Heart left ventricle (tissue), 16 donors: ENCODE measurements around the gene GIPC1. TPM values are rescaled to one million over a fixed set of nuclear protein-coding genes. Genes with fewer than 3 reads are reported as not detected.

Source experiments
- ATAC-seq, 4 donors: fragments of 200-7000 bp; cut with Tn5 transposase; one replicate each; pipeline ENCODE4 v1.9.1; 2020 to 2022; ENCODE audit warnings: moderate library complexity in 4 of 4, mild to moderate bottlenecking in 3 of 4, moderate number of reproducible peaks in 1 of 4
- DNase-seq, 5 donors: peaks; one replicate each; pipeline ENCODE4 v3.0.0-alpha.2; 2020
- H3K27ac ChIP-seq, 12 donors: fragments of 200-600 bp; sonication (generic) in 4 of 12; one replicate each; pipeline versions ENCODE4 v1.5.0 to v1.8.0; 2016 to 2022; ENCODE audit warnings: mild to moderate bottlenecking in 2 of 12
- H3K27me3 ChIP-seq, 9 donors: fragments of 200-600 bp; sonication (generic) in 2 of 9; one replicate each; pipeline versions ENCODE4 v1.5.1 to v1.8.0; 2016 to 2022; ENCODE audit warnings: mild to moderate bottlenecking in 3 of 9
- H3K36me3 ChIP-seq, 9 donors: fragments of 200-600 bp; sonication (generic) in 2 of 9; one replicate each; pipeline versions ENCODE4 v1.5.0 to v1.8.0; 2018 to 2022; ENCODE audit warnings: mild to moderate bottlenecking in 2 of 9
- H3K4me1 ChIP-seq, 12 donors: fragments of 200-600 bp; sonication (generic) in 4 of 12; one replicate each; pipeline versions ENCODE4 v1.5.0 to v1.8.0; 2016 to 2022; ENCODE audit warnings: mild to moderate bottlenecking in 3 of 12
- H3K4me3 ChIP-seq, 12 donors: fragments of 200-600 bp; sonication (generic) in 4 of 12; one replicate each; pipeline versions ENCODE4 v1.5.0 to v1.8.0; 2017 to 2022; ENCODE audit warnings: mild to moderate bottlenecking in 9 of 12, moderate library complexity in 4 of 12
- H3K9me3 ChIP-seq, 12 donors: fragments of 200-600 bp; sonication (generic) in 4 of 12; one replicate each; pipeline versions ENCODE4 v1.5.0 to v1.8.0; 2016 to 2022; ENCODE audit warnings: mild to moderate bottlenecking in 1 of 12
- POLR2A ChIP-seq, 2 donors: fragments of 450-650 bp; IDR thresholded peaks; one replicate each; pipeline ENCODE4 v1.6.1; 2017; ENCODE audit warnings: antibody characterized with exemption in 2 of 2, mild to moderate bottlenecking in 2 of 2, moderate library complexity in 2 of 2
- WGBS, 4 donors: extraction: QIAGEN DNeasy Blood & Tissue Kit in 2 of 4; methylation state at CpG; one replicate each; pipeline versions ENCODE4 v1.1.5 to v1.1.7; 2013 to 2018; 5-methylcytosine and 5-hydroxymethylcytosine counted together
- intact Hi-C, 10 donors: fragments of 100-400 bp; cut with DNase I; formaldehyde crosslinking; loops; one replicate each; pipeline versions ENCODE4 v1.11.1 to v1.14.2; 2022
- polyA plus RNA-seq, 2 donors: library from polyadenylated mRNA; stranded (reverse); fragments of 200-250 nt; gene quantifications; one replicate each; pipeline ENCODE4 v1.2.3, GENCODE V29; 2013
- total RNA-seq, 9 donors: library from RNA; depleted of rRNA in 2 of 9; stranded (reverse); fragments of >200 nt in 2 of 9; fragmentation: NEBNext Ultra II Directional in 3 of 9; extraction: Animal tissue kit (Norgen Biotek cat#: 25700) in 3 of 9; gene quantifications; one replicate each; pipeline versions ENCODE4 v1.1.0 to v1.2.4, GENCODE V29; 2016 to 2023
- TF ChIP-seq, protein P1 (sequence below), 12 donors: fragments of 200-600 bp; sonication (generic) in 4 of 12; IDR thresholded peaks; one replicate each; pipeline versions ENCODE4 v1.5.0 to v1.8.0; 2018 to 2022; ENCODE audit warnings: antibody characterized with exemption in 12 of 12, mild to moderate bottlenecking in 5 of 12
- donor health status: ischemic (EF 13 %, LVEDD 7.1; RV severe dilation, severe dysfunction).
- donor health status: healthy with polysubstance abuse.
- donor health status: DM: no; HTN: yes; CAD: no.
- donor health status: DM: no; HTN: no; CAD: no.
- donor health status: ischemic (EF 25% LVEDD 6.9; RV normal size, moderate dysfunction).
- donor health status: ischemic (EF 25% LVEDD 5.7; RV mildly dilated, moderate dysfunction).
- donor health status: healthy.
- donor health status: DM: yes; HTN: yes; CAD: no.
- donor health status: ischemic (EF 35%, LVEDD 5.7; RV mildly dilated, moderate dysfunction).
- donor health status: nonischemic (EF 11% LVEDD 7.7; RV severe dilation, severe dysfunction).
- donor health status: DM: yes; HTN: yes; CAD: no.
- donor health status: PGD.
- donor health status: ischemic (EF 29% LVEDD 5.4; RV normal size, mild dysfunction).
- donor health status: nonischemic (EF 23%, LVEDD 6.1; RV moderate dilation, normal function).

The GIPC1 gene
- total and polyA plus RNA-seq, 11 donors, result 44.9 to 87.4 (median 49.7) TPM

DNA sequence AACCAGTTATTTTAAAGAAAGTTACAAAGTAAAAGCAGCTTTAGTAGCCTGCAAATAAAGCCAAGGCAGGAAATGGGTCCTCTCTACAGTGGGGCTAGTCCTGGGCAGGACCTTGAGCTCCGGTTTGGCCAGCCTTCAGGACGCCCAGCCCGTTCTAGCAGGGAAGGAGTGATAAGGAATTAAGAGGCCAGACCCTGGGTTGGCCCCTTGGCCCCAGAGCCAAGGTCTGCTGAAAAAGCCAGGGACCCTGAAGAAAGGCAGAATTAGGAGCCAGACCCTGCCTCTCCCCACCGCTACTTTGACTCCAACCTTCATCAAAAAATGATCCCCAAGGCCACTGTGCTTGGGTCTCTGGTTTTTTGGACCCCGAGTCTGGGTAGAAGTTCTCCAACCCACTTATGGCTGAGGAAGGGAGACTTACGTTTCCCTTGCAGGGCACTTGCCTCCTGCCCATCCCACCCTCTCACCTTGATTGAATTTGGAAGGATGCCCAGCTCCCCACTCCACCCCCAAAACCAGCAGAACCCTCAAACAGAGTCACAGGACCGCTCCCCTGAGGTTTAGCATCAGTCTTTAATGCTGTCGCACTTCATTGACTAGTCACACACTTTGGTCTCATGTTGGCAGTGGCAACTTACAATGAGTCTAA, 18.4 kb upstream of the GIPC1 start:
- no peak for ATAC-seq
- no peak for TF ChIP-seq POLR2A (IDR thresholded peaks at IDR 0.05)
- Histone ChIP-seq H3K4me3 (no peak overlapping the region), H3K4me1 (peaks cover 0 to 59% (median 40%) of the 10 kb centered on the region in 12 donors), H3K27me3 (no peaks in the 10 kb centered on the region), H3K27ac (peak overlapping the region in 4 of 12 donors; percentile 1 to 31 (median 16)), H3K9me3 (no peaks in the 10 kb centered on the region), H3K36me3 (peaks cover 2 to 38% (median 27%) of the 10 kb centered on the region in 9 donors)
- DNase-seq, result no peak
- WGBS, 4 donors, result 68 to 72% (median 70%) methylated on average over 8 of the region's 8 CpGs
- intact Hi-C loops, result no loop called here

DNA sequence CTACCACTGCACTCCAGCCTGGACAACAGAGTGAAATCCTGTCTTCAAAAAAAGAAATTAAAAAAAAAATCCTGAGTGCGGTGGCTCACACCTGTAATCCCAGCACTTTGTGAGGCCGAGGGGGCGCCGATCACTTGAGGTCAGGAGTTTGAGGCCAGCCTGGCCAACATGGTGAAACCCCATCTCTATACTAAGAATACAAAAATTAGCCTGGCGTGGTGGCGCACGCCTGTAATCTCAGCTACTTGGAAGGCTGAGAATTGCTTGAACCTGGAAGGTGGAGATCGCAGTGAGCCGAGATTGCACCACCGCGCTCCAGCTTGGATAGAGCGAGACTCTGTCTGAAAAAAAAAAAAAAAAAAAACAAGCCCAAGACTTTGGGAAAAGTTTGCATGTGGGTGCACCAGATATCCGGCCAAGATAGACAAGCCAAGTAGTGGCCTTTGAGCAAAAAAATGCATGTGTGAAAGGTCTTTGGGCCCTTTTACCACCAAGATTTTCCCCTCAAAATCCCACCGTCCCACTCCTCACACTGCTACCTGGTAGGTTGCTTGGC, 16.6 kb upstream of the GIPC1 start:
- Histone ChIP-seq H3K36me3 (peaks cover 2 to 38% (median 27%) of the 10 kb centered on the region in 9 donors), H3K27me3 (no peaks in the 10 kb centered on the region), H3K4me1 (peaks cover 0 to 57% (median 37%) of the 10 kb centered on the region in 12 donors), H3K9me3 (no peaks in the 10 kb centered on the region), H3K4me3 (no peak overlapping the region), H3K27ac (no peak overlapping the region)
- no peak for DNase-seq
- no peak for ATAC-seq
- WGBS, 4 donors, result 91 to 96% (median 92%) methylated on average over 14 of the region's 14 CpGs
- intact Hi-C loops, result no loop called here
- no peak for TF ChIP-seq POLR2A (IDR thresholded peaks at IDR 0.05)

DNA sequence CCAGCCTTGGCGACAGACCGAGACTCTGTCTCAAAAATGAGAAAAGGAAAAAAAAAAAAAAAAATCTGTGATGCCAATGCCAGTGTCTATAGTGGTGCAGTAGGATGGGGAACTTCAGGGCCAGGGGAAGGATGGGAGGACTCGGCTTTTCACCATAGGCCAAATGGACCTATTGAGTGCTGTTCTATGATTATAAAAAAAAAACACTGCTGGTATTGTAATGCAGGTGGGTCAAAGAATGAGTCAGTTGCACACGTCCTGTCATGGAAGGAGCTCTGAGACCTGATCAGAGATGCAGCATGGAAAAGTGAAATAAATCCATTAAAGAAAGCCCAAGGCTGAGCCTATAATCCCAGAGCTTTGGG, 15.3 kb upstream of the GIPC1 start:
- Histone ChIP-seq H3K4me3 (peak overlapping the region in 2 of 12 donors; percentile 23), H3K27me3 (no peaks in the 10 kb centered on the region), H3K9me3 (no peaks in the 10 kb centered on the region), H3K27ac (peak overlapping the region in 6 of 12 donors; percentile 7 to 73 (median 56)), H3K4me1 (peaks cover 0 to 49% (median 29%) of the 10 kb centered on the region in 12 donors), H3K36me3 (peaks cover 2 to 32% (median 23%) of the 10 kb centered on the region in 9 donors)
- ATAC-seq (no peak), DNase-seq (no peak)
- TF ChIP-seq, protein P1, sequence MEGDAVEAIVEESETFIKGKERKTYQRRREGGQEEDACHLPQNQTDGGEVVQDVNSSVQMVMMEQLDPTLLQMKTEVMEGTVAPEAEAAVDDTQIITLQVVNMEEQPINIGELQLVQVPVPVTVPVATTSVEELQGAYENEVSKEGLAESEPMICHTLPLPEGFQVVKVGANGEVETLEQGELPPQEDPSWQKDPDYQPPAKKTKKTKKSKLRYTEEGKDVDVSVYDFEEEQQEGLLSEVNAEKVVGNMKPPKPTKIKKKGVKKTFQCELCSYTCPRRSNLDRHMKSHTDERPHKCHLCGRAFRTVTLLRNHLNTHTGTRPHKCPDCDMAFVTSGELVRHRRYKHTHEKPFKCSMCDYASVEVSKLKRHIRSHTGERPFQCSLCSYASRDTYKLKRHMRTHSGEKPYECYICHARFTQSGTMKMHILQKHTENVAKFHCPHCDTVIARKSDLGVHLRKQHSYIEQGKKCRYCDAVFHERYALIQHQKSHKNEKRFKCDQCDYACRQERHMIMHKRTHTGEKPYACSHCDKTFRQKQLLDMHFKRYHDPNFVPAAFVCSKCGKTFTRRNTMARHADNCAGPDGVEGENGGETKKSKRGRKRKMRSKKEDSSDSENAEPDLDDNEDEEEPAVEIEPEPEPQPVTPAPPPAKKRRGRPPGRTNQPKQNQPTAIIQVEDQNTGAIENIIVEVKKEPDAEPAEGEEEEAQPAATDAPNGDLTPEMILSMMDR (IDR thresholded peaks at IDR 0.05), result no peak
- no peak for TF ChIP-seq POLR2A (IDR thresholded peaks at IDR 0.05)
- intact Hi-C loops, result no loop called here
- WGBS, 4 donors, result 88 to 92% (median 91%) methylated on average over 4 of the region's 4 CpGs

DNA sequence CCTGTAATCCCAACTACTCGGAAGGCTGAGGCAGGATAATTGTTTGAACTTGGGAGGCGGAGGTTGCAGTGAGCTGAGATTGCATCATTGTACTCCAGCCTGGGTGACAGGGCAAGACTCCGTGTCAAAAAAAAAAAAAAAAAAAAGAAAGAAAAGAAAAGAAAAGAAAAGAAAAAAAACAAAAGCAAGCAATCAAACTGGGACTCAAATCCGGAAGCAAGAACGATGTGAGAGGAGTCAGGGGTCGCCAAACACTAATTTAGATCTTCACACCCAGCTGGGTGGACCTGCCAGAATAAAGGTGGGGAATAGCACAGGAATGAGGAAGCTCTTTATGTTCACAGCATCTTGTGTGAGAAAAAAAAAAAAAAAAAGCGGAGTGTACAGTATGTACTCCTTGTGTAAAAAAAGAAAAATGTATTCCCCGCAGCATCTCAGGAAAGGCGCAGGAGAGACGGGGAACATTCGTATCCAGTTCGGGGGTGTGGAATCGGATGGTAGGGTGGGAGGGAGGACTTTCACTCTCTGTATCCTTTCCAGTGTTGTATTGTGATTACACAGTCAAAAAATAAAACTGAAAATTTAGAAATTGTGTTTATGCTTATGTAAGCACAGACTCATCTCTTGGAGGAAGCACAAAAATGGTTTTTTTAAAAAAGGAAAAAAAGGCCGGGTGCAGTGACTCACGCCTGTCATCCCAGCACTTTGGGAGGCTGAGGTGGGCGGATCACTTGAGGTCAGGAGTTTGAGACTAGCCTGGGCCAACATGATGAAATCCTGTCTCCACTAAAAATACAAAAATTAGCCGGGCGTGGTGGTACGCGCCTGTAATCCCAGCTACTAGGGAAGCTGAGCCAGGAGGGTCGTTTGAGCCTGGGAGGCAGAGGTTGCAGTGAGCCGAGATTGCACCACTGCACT, 14.6 kb upstream of the GIPC1 start:
- H3K4me1 ChIP-seq, result peaks cover 0 to 43% (median 23%) of the 10 kb centered on the region in 12 donors
- ATAC-seq (peak; percentile 29 to 59 (median 53)), DNase-seq (peak in 1 of 5 donors; percentile 63)
- H3K27me3 ChIP-seq, result no peaks in the 10 kb centered on the region
- H3K27ac ChIP-seq, result peak overlapping the region in 10 of 12 donors; percentile 7 to 73 (median 42)
- peak overlapping the region in 6 of 12 donors; percentile 1 to 24 (median 20) for H3K4me3 ChIP-seq
- no peaks in the 10 kb centered on the region for H3K9me3 ChIP-seq
- intact Hi-C loops, result no loop called here
- whole genome bisulfite sequencing, 4 donors, result 65 to 73% (median 67%) methylated on average over 22 of the region's 22 CpGs
- TF ChIP-seq POLR2A (IDR thresholded peaks at IDR 0.05), result no peak
- TF ChIP-seq, protein P1 (IDR thresholded peaks at IDR 0.05), result no peak
- H3K36me3 ChIP-seq, result peaks cover 2 to 25% (median 17%) of the 10 kb centered on the region in 9 donors
